ENCODE measurements around the gene PAXX.

Gene PAXX

GRCh38 chr9:136997830-136998234 lies 5.6 kb downstream of the PAXX start:
- TF ChIP-seq CTCF (IDR thresholded peaks at IDR 0.05), result no peak

DNA sequence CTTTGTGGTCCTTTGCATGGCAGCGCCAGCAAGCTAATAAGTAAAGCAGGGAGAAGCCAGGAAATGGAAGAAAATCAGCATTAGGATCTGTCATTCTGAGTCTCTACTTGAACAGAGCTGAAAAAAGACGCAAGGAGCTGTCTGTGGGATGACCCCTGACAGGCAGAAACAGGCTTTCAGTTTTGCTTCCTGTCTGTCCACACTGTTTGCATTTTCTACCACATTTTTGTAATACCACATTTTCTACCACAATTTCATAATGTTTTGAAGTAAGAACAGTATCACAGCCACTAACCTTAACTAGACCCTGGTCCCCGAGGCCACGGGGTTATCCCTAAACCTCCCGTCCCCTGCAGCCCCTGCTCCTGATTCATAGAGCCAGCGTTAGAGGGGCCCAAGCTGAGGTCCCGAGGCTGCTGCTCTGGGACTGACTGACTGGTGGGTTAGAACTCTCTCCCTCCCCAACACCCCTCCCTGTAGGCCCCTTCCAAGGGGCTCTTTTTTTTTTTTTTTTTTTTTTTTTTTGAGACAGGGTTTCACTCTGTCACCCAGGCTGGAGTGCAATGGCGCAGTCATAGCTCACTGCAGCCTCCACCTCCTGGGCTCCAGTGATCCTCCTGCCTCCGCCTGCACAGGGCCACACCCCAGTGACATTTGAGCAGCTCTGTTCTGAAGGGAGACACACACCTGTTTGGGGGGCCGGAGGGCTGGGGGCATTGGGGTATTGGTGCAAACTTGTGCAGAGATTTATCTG lies 8.1 kb downstream of the PAXX start:
- TF ChIP-seq CTCF (IDR thresholded peaks at IDR 0.05), result no peak

GRCh38 chr9:137001857-137002645 lies 9.8 kb downstream of the PAXX start:
- no peak for TF ChIP-seq CTCF (IDR thresholded peaks at IDR 0.05)

DNA sequence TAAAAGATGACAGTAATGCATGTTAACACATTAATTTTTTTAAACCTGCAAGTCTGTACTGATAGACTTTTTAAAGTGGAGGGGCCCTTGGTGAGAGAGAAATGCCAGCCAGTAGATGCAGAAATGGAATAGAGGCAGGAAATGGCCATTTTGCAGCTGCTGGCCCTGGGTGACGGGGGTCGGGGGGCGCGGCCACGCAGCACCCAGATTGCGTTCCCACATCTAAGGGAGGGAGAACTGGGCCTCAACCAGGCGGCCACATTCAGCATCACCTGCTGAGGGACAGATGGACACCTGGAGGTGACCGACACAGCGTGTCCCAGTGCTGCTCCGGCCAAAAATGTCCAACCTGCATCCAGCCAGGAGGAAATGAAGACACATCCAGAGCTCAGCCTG lies 10.4 kb downstream of the PAXX start:
- TF ChIP-seq CTCF (IDR thresholded peaks at IDR 0.05), result no peak

- peak; percentile 56 for TF ChIP-seq CTCF (IDR thresholded peaks at IDR 0.05)
Measured at GRCh38 chr9:137004285-137004684, 12.1 kb downstream of the PAXX start.

DNA sequence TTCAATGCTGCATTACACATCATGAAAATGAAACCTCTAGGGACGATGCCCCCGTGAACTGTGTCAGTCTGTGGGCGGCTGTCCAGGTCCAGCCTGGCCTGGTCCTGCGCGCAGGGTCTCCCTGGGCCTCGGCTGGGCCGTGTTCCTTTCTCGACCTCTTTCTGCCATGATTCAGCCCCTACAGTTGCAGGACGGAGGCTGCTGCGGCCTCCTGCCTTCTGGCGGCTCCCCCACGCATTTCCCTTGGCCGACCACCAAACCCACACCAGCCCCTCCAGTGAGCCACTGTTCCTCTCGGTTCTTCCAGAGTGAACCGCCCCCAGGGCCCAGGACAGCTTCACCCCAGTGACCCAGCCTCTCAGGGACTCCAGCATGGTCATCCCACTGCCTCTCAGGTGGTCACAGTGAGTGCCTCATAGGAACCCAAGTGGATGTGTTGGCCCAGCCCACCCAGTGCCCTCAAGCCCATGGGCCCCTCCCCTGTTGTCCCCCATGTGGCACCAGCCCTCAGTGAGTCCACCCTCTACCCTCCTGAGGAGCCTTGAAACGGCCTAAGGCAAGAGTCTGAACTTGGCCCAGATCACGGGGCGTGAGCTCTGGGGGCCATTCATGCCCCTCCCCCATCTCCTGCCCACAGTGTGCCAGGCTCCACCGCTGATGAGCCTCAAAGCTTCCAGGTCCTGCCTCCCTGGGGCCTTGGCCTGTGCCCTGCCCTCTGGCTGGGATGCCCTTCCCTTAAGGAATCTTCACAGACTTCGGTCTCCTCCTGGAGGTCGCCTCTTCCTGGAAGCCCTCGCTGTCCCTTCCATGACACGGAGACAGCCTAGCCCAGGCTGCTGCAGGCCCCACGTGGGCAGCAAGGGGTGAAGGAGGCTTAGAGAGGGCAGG lies 14.1 kb downstream of the PAXX start:
- no peak for TF ChIP-seq CTCF (IDR thresholded peaks at IDR 0.05)

- TF ChIP-seq CTCF (IDR thresholded peaks at IDR 0.05), result no peak
Measured at GRCh38 chr9:137007108-137007815, 15.0 kb downstream of the PAXX start.
